Measurements from ENCODE around the gene EVI5L.

GRCh38 chr19:7850000-7850813 lies 20.2 kb downstream of the EVI5L start:
- no peak for TF ChIP-seq CTCF (IDR thresholded peaks at IDR 0.05)
- TF ChIP-seq POLR2A (IDR thresholded peaks at IDR 0.05), result no peak
